Measurements from ENCODE around the gene CLK2.
"Not testable (repeated sequence)": the region's sequence is repeated elsewhere in the genome, so short reads cannot be mapped to it uniquely, and the experiment has no call there.

Gene CLK2

DNA sequence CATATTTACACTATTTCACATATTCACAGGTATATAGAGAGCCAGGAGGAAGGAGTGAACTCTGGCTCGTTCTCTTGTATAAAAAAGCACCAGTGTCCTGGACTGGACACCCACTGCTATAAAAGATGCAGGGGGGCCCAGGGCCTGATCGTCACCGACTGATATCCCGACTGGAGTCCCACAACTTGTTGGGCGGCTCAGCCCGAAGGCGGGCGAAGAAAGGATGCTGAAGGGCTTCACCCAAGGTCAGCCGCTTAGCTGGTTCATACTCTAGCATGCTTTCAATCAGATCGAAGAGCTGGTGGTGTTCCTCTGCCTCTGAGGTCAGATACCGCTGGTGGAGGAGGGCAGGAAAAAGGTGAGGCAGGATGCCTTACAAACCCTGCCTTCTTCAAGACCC is 10.2 kb downstream of the CLK2 start:
- no peak for DNase-seq

DNA sequence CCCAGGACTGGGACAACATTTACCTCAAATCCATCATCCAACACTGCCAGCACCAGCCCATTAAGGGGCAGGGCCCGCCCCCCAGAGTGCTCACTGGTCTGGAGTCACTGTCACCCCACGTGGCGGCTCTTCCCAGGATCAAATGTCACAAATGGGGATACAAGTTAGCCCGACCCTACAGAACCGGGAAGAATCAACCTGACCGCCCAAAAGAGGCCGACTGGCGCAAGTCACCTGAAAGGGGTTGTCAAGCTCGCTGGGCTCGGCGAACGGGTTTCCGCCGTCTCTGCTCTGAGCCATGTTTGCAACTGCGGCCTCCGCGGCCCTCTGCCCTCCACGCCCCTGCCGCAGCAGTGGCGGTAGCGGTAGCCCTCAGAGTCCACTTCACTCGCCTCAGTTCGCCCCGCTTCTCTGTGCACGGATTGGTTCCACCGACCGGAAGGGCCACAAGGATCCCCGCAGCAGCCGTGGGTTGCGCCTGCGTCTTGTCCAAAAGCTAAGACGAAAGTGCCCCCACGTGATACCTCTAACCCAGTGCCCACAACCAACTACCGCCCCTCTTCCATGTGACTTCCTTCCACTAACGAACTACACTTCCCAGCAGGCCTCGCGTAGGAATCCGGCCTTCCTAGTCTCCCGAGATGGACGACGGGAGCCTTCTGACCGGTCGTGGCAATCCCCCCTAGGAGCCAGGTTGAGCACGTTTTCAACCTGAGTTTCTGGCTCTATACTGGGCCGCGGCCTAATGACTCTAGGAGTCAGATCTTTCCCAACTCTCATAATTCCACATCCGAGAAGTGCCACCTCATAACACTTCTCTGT is 11.2 kb downstream of the CLK2 start, which contains the start of gene SCAMP3:
TSS of gene SCAMP3 (minus strand) at position 509 of the 822 bp plus-strand sequence. CDS start at position 300, 209 bp downstream.
- DNase-seq: peak; percentile 75 to 91 (median 82)

DNA sequence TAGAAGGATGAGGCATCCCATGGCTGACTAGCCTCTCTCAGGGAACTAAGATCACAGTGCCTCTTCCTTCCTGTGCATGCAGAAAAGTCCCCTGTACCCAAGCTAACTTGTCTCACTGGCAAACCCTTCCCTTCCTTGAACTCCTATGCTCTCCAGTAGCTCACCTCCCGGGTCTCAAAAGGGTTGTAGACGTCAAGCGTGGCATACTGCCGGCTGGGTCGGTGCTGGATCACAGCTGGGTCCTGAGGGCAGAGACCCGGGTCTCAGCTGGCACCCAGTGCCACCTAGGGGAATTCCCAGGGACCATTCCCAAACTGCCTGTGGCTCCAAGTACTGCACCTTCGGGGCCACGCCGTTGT is 11.8 kb downstream of the CLK2 start:
- DNase-seq: peak in 1 of 5 donors; percentile 50

DNA sequence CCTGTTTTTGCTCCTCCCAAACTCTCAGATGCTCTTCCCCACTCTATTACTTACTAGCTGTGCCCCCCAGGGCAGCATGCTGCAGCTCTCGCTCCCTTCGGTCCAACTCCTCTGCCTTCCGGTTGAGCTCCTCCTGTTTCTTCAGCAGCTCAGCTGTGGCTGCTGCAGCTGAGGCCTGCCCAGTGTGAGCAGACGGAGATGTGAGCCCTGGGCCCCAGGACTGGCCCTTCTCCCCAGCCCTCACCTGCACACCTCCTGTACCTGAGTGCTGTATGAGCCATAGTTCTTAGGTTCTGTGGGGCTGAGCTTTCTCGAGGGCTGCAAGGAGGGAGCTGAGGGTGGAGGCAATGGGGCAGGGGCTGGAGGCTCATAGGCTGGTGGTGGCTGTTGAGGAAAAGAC is 13.0 kb downstream of the CLK2 start:
- DNase-seq: no peak

DNA sequence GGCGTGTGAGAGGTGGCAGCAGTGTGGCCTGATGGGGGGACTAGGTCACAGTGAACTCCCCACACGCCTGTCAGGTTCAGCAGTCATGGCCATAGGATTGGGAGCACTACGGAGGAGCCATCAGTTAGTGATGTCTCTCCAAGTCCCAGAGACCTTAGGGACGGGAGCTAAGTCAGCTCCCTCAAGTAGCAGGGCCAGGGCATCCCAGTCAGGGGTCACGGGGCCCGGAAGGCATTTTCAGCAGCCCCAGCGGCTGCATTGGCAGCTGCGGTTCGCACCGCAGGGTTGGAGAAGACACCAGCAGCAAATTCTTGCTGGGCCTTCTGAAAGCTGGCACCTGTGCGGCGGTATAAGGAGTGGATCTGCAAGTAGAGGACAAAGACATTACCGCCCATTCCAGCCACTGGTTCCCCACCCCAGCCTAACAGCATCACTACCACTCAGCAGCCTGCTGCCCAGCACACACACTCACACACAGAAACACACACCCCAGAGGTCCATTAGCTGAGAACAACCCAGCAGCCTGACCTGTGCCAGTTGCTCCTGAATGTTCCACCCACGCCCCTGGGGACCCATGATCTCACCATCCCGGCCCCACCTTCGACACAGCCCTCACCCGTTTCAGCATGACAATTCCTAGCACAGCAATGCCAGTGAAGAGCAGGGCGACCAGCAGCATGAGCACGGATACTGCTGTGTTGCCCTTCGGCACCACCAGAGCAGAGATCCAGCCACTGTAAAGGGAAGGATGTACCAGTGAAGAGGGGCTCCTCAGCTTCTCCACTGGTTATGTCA is 17.0 kb downstream of the CLK2 start:
- DNase-seq: no peak

DNA sequence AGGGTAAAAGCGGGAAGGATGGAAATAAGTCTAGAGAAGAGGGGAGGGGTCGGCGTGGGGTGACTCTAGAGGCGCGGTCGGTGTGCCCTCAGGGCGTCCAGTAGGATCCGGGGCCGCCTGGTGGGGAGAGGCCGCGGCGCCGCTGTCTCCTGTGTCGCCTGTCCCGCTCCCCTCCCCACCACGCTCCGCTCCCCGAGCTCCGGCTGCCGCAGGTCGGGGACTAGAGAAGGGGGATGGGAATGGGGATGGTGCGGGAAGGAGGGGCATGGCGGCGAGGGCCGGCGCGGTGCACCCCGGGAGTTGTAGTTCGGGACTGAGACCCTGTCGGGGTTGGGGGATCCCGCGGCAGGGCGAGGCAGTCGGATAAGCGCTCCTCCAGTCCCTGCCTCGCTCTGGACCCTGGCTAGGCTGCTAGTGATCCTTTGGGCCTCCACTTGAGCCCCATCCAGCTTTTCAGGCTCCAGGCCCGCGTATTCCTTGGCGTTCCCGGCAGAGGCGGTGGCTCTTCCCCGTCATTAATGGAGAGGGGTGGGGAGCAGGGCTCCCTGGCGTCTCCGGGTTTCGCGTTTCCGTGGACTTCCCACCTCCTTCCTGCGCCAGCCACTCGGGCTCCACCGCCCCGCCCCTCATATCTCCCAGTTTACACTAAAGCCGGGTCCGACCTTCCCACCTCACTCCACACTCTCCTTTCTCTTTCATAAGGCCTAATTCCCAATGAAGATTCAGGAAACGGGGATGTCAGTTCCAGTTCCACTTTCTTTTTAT is 17.9 kb downstream of the CLK2 start, which contains the start of gene ENTREP3:
TSS of gene ENTREP3 (minus strand) at position 241 of the 765 bp plus-strand sequence. CDS start 606 bp downstream, outside the sequence.
- DNase-seq: peak; percentile 54 to 76 (median 71)

DNA sequence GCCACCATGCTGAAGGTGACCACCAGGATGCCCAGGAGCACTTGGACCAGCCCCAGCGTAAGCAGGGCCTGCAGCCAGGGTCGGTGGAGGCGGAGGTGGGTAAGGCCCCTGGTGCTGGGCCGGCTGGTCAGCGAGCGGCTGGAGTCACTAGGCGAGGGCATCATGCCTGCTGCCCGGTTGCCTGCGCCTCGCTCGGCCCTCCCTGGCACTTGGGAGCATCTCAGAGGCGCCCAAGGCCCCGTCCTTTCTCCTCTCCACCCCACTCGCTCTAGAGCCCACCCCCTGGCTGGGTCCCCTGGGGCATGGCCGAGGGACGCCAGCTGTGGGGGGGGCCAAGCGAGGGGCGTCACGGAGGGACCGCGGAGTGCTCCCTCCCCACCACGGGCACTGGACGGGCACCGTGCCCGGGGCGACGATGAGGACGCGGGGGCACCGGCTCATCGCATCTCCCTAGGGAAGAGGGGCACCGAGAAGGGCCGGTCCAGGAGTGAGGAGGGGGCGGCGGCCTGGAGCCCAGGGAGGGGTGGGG is 18.5 kb downstream of the CLK2 start:
- no peak for DNase-seq

DNA sequence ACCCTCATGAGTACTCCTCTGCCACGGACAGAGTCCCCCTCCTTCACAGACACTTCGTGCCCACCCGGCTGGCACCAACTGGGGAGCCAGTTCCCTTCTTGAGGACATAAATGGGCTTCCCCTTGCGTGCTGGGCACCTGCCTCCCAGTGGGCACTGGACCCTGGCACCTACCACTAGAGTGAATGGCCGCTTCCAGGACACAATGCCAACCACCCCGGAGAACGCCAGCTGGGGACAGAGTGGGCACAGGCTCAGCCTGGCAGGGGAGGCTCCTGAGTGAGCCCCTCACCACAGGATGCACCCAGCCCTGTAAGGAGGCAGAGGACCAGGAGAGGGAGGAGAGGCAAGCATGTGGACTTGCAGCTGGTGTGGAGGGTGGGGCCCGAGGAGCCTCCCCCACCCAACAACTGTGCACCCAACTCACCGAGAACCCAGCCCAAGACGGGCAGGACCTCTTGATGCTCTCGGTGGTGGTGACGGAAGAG is 19.0 kb downstream of the CLK2 start:
- DNase-seq: no peak

DNA sequence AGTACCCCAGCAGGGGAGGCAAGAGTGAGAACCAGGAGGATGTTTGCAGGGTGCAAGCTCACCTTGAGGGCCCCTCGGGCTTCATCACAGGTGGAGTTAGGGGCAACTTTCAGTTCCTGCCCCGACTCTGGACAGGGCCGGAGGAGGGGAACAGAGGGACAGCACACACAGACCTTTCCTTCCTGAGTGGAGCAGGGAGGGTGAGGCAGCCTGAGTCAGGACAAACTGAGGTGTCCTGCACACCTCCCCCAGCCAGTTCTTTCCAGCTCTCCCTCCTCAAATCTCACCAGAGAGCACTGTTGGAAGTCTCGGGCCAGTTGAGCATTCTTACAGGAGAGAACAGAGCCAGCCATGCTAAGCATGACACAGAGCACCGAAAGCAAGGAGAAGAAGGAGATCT is 19.5 kb downstream of the CLK2 start:
- DNase-seq: no peak

DNA sequence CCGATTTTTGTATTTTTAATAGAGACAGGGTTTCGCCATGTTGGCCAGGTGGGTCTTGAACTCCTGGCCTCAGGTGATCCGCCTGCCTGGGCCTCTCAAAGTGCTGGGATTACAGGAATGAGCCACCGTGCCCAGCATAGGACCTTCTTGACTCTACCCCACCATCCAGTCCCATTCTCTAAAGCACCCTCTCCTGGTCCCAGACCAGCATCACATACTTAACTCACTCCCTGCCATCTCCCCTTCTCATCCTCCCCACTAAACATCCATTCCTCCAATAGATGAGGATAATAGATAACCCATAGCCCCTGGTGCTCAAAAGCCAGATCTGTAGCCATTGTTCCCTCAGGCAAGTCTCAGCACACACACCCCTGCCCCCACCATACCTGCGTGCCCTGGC is 20.1 kb downstream of the CLK2 start:
- no peak for DNase-seq

DNA sequence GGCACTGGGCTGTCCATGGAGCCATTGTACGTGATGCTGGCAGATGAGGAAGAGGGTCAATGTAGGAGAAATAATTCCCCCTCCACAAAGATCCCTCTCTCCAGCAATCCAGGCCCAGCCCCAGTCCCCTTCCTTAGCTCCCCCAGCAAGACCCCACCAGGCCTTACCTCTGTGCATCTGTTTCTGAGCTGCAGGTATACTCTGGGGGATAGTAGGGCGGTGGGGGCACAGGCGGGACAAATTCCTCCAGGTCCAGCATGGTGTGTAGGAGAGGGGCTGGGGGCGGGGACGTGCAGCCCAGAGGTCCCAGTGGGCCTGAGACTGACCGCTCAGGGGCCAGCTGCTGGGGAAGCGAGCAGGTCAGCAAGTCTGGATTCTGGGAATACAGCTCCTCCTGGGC is 21.7 kb downstream of the CLK2 start:
- no peak for DNase-seq

DNA sequence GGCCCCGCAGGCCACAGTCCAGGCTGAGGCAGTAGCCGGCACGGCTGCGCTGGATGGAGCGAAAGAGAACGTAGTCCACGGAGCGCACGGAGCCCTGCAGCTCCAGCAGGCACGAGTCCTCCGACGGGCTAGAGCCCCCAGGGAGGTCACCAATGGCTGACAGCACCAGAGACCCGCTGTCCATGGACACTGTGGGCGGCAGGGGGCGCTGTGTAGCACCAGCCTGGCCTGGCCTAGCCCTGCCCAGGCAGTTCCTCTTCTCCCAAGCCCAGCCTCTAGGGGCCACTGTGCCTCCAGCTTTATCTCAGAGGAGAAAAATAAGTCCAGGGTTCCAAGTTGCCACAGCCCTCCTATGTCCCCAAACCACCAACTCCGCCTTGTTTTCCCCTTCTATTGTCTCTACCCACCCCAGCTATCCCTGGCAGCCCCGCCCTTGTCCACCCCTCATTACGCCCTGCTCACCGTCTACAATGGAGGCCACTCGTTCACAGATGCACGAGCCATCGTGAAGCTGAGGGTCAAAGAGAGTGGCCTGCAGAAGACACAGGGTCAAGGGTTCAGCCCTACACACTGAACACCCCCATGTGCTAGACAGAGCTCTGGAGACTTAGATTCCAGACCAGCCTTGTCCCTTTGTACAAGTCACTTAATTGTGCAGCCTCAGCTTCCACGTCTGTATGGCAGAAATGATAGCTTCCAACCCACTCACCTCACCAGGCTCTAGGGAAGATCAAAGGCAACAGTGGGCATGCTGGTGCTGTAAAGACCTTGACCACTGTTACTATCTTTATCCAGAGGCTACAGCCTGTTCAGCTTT is 22.5 kb downstream of the CLK2 start:
- DNase-seq: peak; percentile 91 to 96 (median 94)

DNA sequence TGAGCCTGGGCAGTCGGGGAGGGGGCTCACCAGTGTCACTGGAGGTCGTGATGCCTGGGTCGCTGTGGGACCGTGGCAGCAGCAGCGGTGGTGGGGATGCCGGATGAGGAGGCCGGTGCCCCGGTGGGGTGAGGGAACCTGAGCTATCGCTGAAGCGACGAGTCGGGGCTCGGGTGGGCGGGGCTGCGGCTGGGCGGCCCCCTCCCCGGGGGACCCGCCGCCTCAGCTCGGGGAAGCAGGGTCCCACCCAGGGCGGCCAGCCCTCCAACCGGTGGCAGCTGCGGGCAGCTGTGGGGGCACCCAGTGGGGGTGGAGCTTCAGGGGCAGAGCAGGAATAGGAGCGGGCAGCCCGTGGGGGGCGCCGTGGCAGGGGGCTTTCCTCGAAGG is 23.1 kb downstream of the CLK2 start:
- DNase-seq: no peak

DNA sequence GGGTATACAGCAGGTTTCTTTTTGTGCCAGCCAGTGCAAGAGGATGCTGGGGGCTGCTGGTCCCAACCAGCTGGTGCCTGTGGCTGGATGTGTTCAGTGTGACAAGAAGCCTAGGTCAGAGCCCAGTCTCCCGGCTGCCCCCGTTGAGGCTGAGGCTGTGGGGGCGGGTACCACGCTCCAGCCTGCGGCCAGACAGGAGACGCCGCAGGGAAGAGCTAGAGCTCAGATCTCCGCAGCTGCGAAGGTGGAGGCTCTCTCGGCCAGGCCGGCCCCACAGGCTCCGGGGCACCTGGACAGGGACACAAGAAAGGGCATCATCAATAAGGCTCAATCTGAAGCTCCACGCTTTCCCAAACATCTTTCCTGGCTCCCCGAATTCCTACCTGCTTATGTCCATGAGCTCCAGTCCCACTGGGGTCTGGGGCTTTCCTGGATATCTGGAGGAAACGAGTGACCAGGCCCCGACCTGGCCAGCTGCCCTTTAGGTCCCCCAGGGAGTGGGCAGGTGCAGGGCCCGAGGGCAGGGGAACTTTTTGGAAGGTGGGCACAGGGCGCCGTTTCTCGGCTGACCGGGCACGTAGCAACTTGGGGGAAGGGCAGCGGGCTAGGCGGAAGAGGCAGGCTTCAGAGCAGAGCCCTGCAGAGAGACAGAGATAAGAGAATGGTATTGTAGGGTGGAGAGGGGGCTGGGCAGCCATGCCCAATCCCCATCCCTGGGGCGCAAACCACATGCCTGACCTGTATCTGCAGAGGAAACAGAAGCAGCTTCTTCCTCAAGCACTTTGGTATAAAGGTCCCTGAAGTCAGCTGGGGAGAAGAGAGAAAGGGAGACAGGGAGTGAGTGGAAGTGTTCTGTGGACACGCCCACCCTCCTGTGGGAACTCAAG is 25.4 kb downstream of the CLK2 start:
- DNase-seq: no peak

DNA sequence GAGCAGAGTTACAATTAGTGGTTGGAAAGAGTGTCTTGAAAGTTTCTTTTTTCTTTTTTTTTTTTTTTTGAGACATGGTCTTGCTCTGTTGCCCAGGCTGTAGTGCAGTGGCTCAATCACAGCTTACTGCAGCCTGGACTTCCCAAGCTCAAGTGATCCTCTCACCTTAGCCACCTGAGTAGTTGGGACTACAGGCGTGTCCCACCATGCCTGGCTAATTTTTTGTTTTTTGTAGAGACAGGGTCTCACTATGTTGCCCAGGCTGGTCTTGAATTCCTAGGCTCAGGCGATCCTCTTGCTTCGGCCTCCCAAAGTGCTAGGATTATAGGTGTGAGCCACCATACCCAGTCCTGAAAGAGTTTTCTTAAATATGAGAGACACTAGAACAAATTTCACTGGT is 26.5 kb downstream of the CLK2 start:
- not testable (repeated sequence) for DNase-seq

DNA sequence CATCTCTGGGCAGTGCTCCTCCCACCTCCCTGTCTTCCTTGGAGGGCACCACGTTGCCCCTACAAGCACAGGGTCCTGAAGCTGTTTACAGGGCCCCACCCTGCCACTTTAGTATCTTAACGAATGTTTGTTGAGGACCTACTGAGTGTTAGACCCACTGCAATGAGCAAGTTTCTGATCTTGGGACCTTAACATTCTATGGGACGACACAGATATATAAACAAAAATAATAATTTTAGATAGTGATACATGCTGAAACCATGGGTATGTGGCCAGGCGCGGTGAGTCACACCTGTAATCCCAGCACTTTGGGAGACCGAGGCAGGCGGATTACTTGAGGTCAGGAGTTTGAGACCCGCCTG is 28.2 kb downstream of the CLK2 start:
- DNase-seq: no peak

DNA sequence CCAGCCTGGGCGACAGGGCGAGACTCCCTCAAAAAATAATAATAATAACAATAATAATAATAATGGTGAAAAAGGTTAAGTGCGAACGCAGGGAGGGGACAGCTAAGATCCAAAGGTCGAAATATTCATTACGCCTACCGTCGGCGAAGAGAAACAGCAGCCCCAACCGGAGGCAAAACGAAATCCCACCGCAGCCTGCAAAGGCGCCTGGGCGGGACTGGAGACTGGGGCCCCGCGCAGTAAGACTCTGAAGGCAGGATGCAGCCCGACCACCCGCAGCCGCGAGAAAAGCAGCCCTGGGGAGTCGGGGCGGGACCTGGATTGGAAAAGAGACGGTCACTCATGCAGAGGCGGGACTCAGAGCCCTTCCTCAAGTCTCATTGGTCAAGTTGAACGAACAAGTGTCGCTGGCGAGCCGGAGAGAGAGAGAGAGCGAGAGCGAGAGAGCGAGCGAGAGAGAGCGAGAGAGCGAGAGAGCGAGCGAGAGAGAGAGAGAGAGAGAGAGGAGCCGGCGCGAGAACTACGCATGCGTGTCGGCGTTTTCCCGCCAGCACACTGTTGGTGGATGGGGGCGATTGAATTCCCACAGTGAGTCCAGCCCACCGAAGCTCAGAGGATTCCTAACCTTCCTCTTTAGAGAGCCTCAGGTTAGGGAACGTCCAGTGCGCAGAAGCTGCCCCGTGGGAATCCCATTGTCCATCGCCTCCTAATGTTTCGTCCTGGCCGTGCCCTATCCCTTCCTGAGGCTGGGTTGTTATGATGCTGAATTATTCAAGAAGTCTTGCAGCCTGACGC is 28.7 kb downstream of the CLK2 start:
- DNase-seq: peak; percentile 87 to 99 (median 90)

DNA sequence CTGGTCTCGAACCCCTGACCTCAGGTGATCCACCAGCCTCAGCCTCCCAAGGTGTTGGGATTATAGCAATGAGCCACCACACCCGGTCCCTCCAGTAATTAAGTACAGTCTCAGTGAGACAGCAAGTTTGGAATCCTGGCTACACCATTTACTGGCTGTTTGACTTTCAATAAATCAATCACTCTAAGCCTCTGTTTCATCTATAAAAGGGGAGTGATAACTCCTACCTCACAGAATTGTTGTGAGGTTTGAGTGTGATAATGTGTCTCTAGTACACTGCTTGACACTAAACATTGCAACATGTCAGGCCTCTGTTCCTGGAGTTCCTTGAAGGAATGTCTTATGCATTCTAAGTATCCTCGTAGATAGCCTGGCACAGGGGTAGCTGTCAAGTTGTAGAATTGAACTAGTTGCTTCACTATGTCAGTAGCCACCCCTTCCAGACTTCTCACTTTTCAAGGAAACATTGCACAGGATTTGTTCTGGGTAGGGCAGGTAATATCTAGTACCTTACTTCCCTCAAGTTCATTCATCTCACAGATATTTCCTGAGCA is 30.4 kb downstream of the CLK2 start:
- DNase-seq: no peak

DNA sequence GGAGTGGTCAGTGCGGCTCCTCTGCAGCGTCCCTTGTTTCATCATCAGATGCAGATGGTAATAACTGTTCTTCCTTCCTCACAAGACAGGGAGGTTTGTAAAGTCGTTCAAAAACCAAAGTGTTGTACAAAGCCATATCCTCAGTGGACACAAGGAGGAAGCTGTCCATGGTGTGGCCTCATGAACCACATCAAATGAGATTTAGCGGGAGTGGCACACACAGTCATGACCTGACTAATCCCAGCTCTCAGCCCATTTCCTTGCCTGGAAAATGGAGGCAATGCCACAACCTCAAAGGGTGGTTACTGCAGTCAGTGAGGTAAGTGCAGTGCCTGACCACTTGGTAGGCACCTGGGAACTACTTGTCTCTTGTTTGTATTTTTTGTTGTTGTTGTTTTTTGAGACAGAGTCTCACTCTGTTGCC is 31.5 kb downstream of the CLK2 start:
- DNase-seq: peak in 1 of 5 donors; percentile 27

All from T-helper 1 cell (primary cell).